PC-9 (cell line): ENCODE data around the gene FOXD4L6.
"Not testable (repeated sequence)": the region's sequence is repeated elsewhere in the genome, so short reads cannot be mapped to it uniquely, and the experiment has no call there.

Source experiments
- CTCF ChIP-seq: fragments of 200-600 bp; sonication (generic); conservative IDR thresholded peaks from 2 replicates; pipeline ENCODE4 v1.6.1; 2017; ENCODE audit warnings: mixed run types, antibody characterized with exemption, mild to moderate bottlenecking, moderate library complexity
- EZH2 ChIP-seq: fragments of 200-600 bp; sonication (generic); IDR thresholded peaks from 2 replicates; pipeline ENCODE4 v1.8.0; 2017; ENCODE audit warnings: antibody characterized with exemption, low read depth

GRCh38 chr9:41123396-41123795 is 5.1 kb downstream of the FOXD4L6 start:
- not testable (repeated sequence) for TF ChIP-seq CTCF, EZH2
